Measurements from ENCODE around the gene VWA8. TPM values are rescaled to one million over a fixed set of nuclear protein-coding genes. Genes with fewer than 3 reads are reported as not detected.
A peak's percentile ranks its signal among the peaks of the same experiment; 100 is the strongest.

VWA8 gene
- total and polyA plus RNA-seq, 2 of the 13 experiments (the other 11 are each of a cell fraction or from before 2014, with no cell fraction given): 9.1 to 17.3 TPM

DNA sequence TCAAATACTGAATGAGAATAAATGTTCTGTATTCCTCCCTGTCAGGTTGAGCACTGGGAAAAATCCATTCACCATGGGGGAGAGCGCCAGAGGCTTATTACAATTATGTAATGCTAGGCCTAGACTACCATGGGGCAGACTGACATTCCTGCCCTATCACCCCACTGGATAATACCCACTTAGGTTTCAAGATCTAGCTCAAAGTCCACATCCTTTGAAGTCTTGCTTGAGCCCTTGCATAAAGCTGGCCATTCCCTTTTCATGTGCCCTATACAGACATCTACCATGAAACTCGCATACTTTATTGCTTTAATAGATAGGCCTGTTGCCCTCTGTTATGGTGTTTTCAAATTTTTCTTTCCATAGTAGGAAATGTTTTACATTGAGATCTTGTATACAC lies 354.3 kb downstream of the VWA8 start (continued):
- no peak for TF ChIP-seq ZNF75D (CRISPR knock-in tag; IDR thresholded peaks at IDR 0.05; ENCODE audit: borderline replicate concordance)
- TF ChIP-seq MTA1 (CRISPR knock-in tag; IDR thresholded peaks at IDR 0.05; ENCODE audit: borderline replicate concordance): no peak
- no peak for TF ChIP-seq NR3C1 (CRISPR knock-in tag; IDR thresholded peaks at IDR 0.05)
- TF ChIP-seq BRD4 (CRISPR knock-in tag; IDR thresholded peaks at IDR 0.05): no peak
- no peak for TF ChIP-seq ZSCAN9 (CRISPR knock-in tag; IDR thresholded peaks at IDR 0.05; ENCODE audit: borderline replicate concordance)
- TF ChIP-seq CCAR2 (optimal IDR thresholded peaks at IDR 0.05; ENCODE audit: low read depth, low read length): no peak
- TF ChIP-seq IKZF4 (CRISPR knock-in tag; IDR thresholded peaks at IDR 0.05; ENCODE audit: borderline replicate concordance, low read depth, not compliant biosample characterization): no peak
- TF ChIP-seq SP1 (IDR thresholded peaks at IDR 0.05): no peak
- TF ChIP-seq SP1 (CRISPR knock-in tag; IDR thresholded peaks at IDR 0.05): no peak
- no peak for TF ChIP-seq EZH2 (conservative IDR thresholded peaks at IDR 0.05; ENCODE audit: low read depth, low read length)
- TF ChIP-seq ARNT2 (CRISPR knock-in tag; IDR thresholded peaks at IDR 0.05; ENCODE audit: low read depth): no peak
- no peak for TF ChIP-seq KLF11 (CRISPR knock-in tag; IDR thresholded peaks at IDR 0.05)
- TF ChIP-seq ZNF589 (CRISPR knock-in tag; conservative IDR thresholded peaks at IDR 0.05): no peak
- TF ChIP-seq RBFOX2 (IDR thresholded peaks at IDR 0.05; ENCODE audit: low read depth, low read length): no peak
- TF ChIP-seq DPF2 (CRISPR knock-in tag; IDR thresholded peaks at IDR 0.05; ENCODE audit: borderline replicate concordance, low read depth): 0 out of 2 replicates have a peak, but pooled peaks have one; percentile 16
- TF ChIP-seq CBX2 (IDR thresholded peaks at IDR 0.05; ENCODE audit: low read depth, low read length): no peak
- no peak for TF ChIP-seq CBX2 (CRISPR knock-in tag; IDR thresholded peaks at IDR 0.05; ENCODE audit: low read depth)
- no peak for TF ChIP-seq ZNF468 (CRISPR knock-in tag; IDR thresholded peaks at IDR 0.05)
- TF ChIP-seq FOXJ3 (CRISPR knock-in tag; IDR thresholded peaks at IDR 0.05; ENCODE audit: borderline replicate concordance): 0 out of 2 replicates have a peak, but pooled peaks have one; percentile 18
- TF ChIP-seq ZNF644 (CRISPR knock-in tag; IDR thresholded peaks at IDR 0.05; ENCODE audit: low read depth): peak; percentile 99
- peak; percentile 93 for TF ChIP-seq HMG20A (CRISPR knock-in tag; IDR thresholded peaks at IDR 0.05; ENCODE audit: borderline replicate concordance)
- no peak for TF ChIP-seq NFIC (IDR thresholded peaks at IDR 0.05; ENCODE audit: low read length)
- no peak for TF ChIP-seq MAFK (conservative IDR thresholded peaks at IDR 0.05 in 1 of 2, IDR thresholded peaks at IDR 0.05 in 1 of 2; ENCODE audit: low read length in 2 of 2)
- peak; percentile 61; the same call in 1 of the 2 replicates for TF ChIP-seq ZNF331 (CRISPR knock-in tag; IDR thresholded peaks at IDR 0.05)
- no peak for TF ChIP-seq HOXA7 (CRISPR knock-in tag; IDR thresholded peaks at IDR 0.05)
- TF ChIP-seq ETV6 (CRISPR knock-in tag; conservative IDR thresholded peaks at IDR 0.05): no peak
- TF ChIP-seq HDAC2 (CRISPR knock-in tag; IDR thresholded peaks at IDR 0.05): peak; percentile 60
- no peak for TF ChIP-seq ZNF337 (CRISPR knock-in tag; IDR thresholded peaks at IDR 0.05; ENCODE audit: borderline replicate concordance, low read depth)
- TF ChIP-seq BRF2 (CRISPR knock-in tag; IDR thresholded peaks at IDR 0.05): no peak
- TF ChIP-seq RELA (CRISPR knock-in tag; IDR thresholded peaks at IDR 0.05): peak; percentile 54; the same call in 1 of the 2 replicates
- TF ChIP-seq CBX1 (IDR thresholded peaks at IDR 0.05; ENCODE audit: low read depth): no peak
- TF ChIP-seq IRX3 (CRISPR knock-in tag; IDR thresholded peaks at IDR 0.05; ENCODE audit: borderline replicate concordance, low read depth): no peak
- TF ChIP-seq CCDC6 (CRISPR knock-in tag; IDR thresholded peaks at IDR 0.05): no peak
- TF ChIP-seq, protein P1, sequence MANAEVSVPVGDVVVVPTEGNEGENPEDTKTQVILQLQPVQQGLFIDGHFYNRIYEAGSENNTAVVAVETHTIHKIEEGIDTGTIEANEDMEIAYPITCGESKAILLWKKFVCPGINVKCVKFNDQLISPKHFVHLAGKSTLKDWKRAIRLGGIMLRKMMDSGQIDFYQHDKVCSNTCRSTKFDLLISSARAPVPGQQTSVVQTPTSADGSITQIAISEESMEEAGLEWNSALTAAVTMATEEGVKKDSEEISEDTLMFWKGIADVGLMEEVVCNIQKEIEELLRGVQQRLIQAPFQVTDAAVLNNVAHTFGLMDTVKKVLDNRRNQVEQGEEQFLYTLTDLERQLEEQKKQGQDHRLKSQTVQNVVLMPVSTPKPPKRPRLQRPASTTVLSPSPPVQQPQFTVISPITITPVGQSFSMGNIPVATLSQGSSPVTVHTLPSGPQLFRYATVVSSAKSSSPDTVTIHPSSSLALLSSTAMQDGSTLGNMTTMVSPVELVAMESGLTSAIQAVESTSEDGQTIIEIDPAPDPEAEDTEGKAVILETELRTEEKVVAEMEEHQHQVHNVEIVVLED (CRISPR knock-in tag; IDR thresholded peaks at IDR 0.05; ENCODE audit: borderline replicate concordance): no peak
